ENCODE data around the gene RAPGEF6.
A peak's percentile ranks its signal among the peaks of the same experiment; 100 is the strongest.

The RAPGEF6 gene

GRCh38 chr5:131571669-131572168, 63.3 kb downstream of the RAPGEF6 start:
- DNase-seq (ENCODE audit: insufficient read length): no peak
- FAIRE-seq: no peak
- no peak for TF ChIP-seq POLR2AphosphoS5 (IDR thresholded peaks at IDR 0.05; ENCODE audit: low read depth, low read length)
- TF ChIP-seq POLR2A (IDR thresholded peaks at IDR 0.05; ENCODE audit: low read depth, low read length): no peak
- TF ChIP-seq TAF1 (IDR thresholded peaks at IDR 0.05; ENCODE audit: borderline replicate concordance, low read depth, low read length): no peak

GRCh38 chr5:131570757-131571156, 64.3 kb downstream of the RAPGEF6 start:
- no peak for DNase-seq (ENCODE audit: insufficient read length)
- no peak for TF ChIP-seq TAF1 (IDR thresholded peaks at IDR 0.05; ENCODE audit: borderline replicate concordance, low read depth, low read length)
- no peak for TF ChIP-seq POLR2AphosphoS5 (IDR thresholded peaks at IDR 0.05; ENCODE audit: low read depth, low read length)
- no peak for TF ChIP-seq POLR2A (IDR thresholded peaks at IDR 0.05; ENCODE audit: low read depth, low read length)
- FAIRE-seq: no peak

GRCh38 chr5:131564229-131564652, 70.8 kb downstream of the RAPGEF6 start:
- FAIRE-seq: no peak
- TF ChIP-seq TAF1 (IDR thresholded peaks at IDR 0.05; ENCODE audit: borderline replicate concordance, low read depth, low read length) (no peak), POLR2A (IDR thresholded peaks at IDR 0.05; ENCODE audit: low read depth, low read length) (no peak), POLR2AphosphoS5 (IDR thresholded peaks at IDR 0.05; ENCODE audit: low read depth, low read length) (no peak)
- no peak for DNase-seq (ENCODE audit: insufficient read length)

GRCh38 chr5:131563434-131564228, 71.4 kb downstream of the RAPGEF6 start:
- TF ChIP-seq POLR2AphosphoS5 (IDR thresholded peaks at IDR 0.05; ENCODE audit: low read depth, low read length) (no peak), TAF1 (IDR thresholded peaks at IDR 0.05; ENCODE audit: borderline replicate concordance, low read depth, low read length) (no peak), POLR2A (IDR thresholded peaks at IDR 0.05; ENCODE audit: low read depth, low read length) (no peak)
- FAIRE-seq (no peak), DNase-seq (ENCODE audit: insufficient read length) (no peak)

- TF ChIP-seq POLR2AphosphoS5 (IDR thresholded peaks at IDR 0.05; ENCODE audit: low read depth, low read length) (no peak), POLR2A (IDR thresholded peaks at IDR 0.05; ENCODE audit: low read depth, low read length) (no peak), TAF1 (IDR thresholded peaks at IDR 0.05; ENCODE audit: borderline replicate concordance, low read depth, low read length) (no peak)
- no peak for FAIRE-seq
- no peak for DNase-seq (ENCODE audit: insufficient read length)
Measured at GRCh38 chr5:131550606-131551005, 84.4 kb downstream of the RAPGEF6 start.

- no peak for DNase-seq (ENCODE audit: insufficient read length)
- FAIRE-seq: no peak
- TF ChIP-seq POLR2A (IDR thresholded peaks at IDR 0.05; ENCODE audit: low read depth, low read length) (no peak), TAF1 (IDR thresholded peaks at IDR 0.05; ENCODE audit: borderline replicate concordance, low read depth, low read length) (no peak), POLR2AphosphoS5 (IDR thresholded peaks at IDR 0.05; ENCODE audit: low read depth, low read length) (no peak)
Measured at GRCh38 chr5:131548176-131548575, 86.9 kb downstream of the RAPGEF6 start.

GRCh38 chr5:131545845-131546244, 89.2 kb downstream of the RAPGEF6 start:
- DNase-seq (ENCODE audit: insufficient read length) (no peak), FAIRE-seq (no peak)
- TF ChIP-seq POLR2AphosphoS5 (IDR thresholded peaks at IDR 0.05; ENCODE audit: low read depth, low read length) (no peak), TAF1 (IDR thresholded peaks at IDR 0.05; ENCODE audit: borderline replicate concordance, low read depth, low read length) (no peak), POLR2A (IDR thresholded peaks at IDR 0.05; ENCODE audit: low read depth, low read length) (no peak)

- DNase-seq (ENCODE audit: insufficient read length) (no peak), FAIRE-seq (peak; percentile 21)
- TF ChIP-seq TAF1 (IDR thresholded peaks at IDR 0.05; ENCODE audit: borderline replicate concordance, low read depth, low read length): no peak
- TF ChIP-seq POLR2A (IDR thresholded peaks at IDR 0.05; ENCODE audit: low read depth, low read length): no peak
- no peak for TF ChIP-seq POLR2AphosphoS5 (IDR thresholded peaks at IDR 0.05; ENCODE audit: low read depth, low read length)
Measured at GRCh38 chr5:131542723-131543122, 92.3 kb downstream of the RAPGEF6 start.

- TF ChIP-seq TAF1 (IDR thresholded peaks at IDR 0.05; ENCODE audit: borderline replicate concordance, low read depth, low read length) (no peak), POLR2A (IDR thresholded peaks at IDR 0.05; ENCODE audit: low read depth, low read length) (no peak), POLR2AphosphoS5 (IDR thresholded peaks at IDR 0.05; ENCODE audit: low read depth, low read length) (no peak)
- DNase-seq (ENCODE audit: insufficient read length) (no peak), FAIRE-seq (no peak)
Measured at GRCh38 chr5:131541762-131542161, 93.3 kb downstream of the RAPGEF6 start.

GRCh38 chr5:131541071-131541470, 94.0 kb downstream of the RAPGEF6 start:
- no peak for TF ChIP-seq POLR2AphosphoS5 (IDR thresholded peaks at IDR 0.05; ENCODE audit: low read depth, low read length)
- TF ChIP-seq TAF1 (IDR thresholded peaks at IDR 0.05; ENCODE audit: borderline replicate concordance, low read depth, low read length): no peak
- TF ChIP-seq POLR2A (IDR thresholded peaks at IDR 0.05; ENCODE audit: low read depth, low read length): no peak
- FAIRE-seq (no peak), DNase-seq (ENCODE audit: insufficient read length) (no peak)

- FAIRE-seq (no peak), DNase-seq (ENCODE audit: insufficient read length) (no peak)
- TF ChIP-seq TAF1 (IDR thresholded peaks at IDR 0.05; ENCODE audit: borderline replicate concordance, low read depth, low read length) (no peak), POLR2AphosphoS5 (IDR thresholded peaks at IDR 0.05; ENCODE audit: low read depth, low read length) (no peak), POLR2A (IDR thresholded peaks at IDR 0.05; ENCODE audit: low read depth, low read length) (no peak)
Measured at GRCh38 chr5:131539251-131539650, 95.8 kb downstream of the RAPGEF6 start.

- TF ChIP-seq TAF1 (IDR thresholded peaks at IDR 0.05; ENCODE audit: borderline replicate concordance, low read depth, low read length) (no peak), POLR2AphosphoS5 (IDR thresholded peaks at IDR 0.05; ENCODE audit: low read depth, low read length) (no peak), POLR2A (IDR thresholded peaks at IDR 0.05; ENCODE audit: low read depth, low read length) (no peak)
- DNase-seq (ENCODE audit: insufficient read length): no peak
- FAIRE-seq: no peak
Measured at GRCh38 chr5:131538177-131538593, 96.8 kb downstream of the RAPGEF6 start.

Measured in GM12892 (cell line).